ENCODE data around the gene PHF11.
A peak's percentile ranks its signal among the peaks of the same experiment; 100 is the strongest.
"Not testable (repeated sequence)": the region's sequence is repeated elsewhere in the genome, so short reads cannot be mapped to it uniquely, and the experiment has no call there.

Gene PHF11

DNA sequence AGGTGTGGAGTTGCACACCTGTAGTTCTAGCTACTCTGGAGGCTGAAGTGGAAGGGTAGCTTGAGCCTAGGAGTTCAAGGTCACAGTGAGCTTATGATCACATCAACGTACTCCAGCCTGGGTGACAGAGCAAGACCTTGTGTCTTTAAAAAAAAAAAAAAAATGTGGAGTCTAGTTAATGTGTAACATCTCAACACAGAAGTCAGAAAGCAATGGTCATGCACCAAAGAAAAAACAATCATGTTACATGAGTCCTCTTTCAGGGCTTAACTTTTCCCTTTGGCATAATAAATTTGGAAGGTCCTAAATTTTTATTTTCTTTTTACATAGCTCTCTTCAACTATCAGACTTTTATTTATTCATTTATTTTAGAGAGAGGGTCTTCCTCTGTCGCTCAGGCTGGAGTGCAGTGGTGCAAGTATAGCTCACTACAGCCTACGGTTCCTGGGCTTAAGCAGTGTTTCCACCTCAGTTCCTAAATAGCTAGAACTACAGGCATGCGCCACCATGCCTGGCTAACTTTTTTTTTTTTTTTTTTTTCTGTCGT lies 29.4 kb upstream of the PHF11 start:
- DNase-seq (no peak), ATAC-seq (no peak)
- Mint-ChIP-seq H3K9me3 (peaks cover 8% of the 10 kb centered on the region), H3K27me3 (no peaks in the 10 kb centered on the region), H3K4me3 (no peak overlapping the region), H3K27ac (no peak overlapping the region), H3K36me3 (ENCODE audit: low read depth) (peaks cover 53% of the 10 kb centered on the region), H3K4me1 (no peaks in the 10 kb centered on the region)

DNA sequence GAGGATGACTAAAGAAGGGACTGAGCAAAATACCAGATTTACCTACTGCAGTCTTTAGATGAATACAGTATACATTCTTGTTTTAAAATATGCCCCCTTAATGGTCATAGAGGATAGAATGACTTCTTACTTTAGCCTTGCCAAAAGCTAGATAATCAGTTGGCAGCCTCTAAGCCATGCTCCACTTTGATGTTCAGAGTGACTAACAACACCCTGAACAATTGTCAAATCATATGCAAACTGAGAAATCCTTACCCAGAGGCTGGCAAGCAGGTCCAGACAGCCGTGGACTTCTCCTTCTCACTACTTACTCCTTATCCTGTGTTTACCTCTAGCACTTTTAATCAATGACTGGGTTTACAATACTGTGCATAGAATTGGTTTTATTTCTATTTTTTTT lies 23.6 kb upstream of the PHF11 start:
- ATAC-seq (no peak), DNase-seq (no peak)
- H3K9me3 Mint-ChIP-seq: no peaks in the 10 kb centered on the region
- H3K36me3 Mint-ChIP-seq (ENCODE audit: low read depth): peaks cover 40% of the 10 kb centered on the region
- H3K4me3 Mint-ChIP-seq: no peak overlapping the region
- no peaks in the 10 kb centered on the region for H3K27me3 Mint-ChIP-seq
- H3K27ac Mint-ChIP-seq: no peak overlapping the region
- no peaks in the 10 kb centered on the region for H3K4me1 Mint-ChIP-seq

DNA sequence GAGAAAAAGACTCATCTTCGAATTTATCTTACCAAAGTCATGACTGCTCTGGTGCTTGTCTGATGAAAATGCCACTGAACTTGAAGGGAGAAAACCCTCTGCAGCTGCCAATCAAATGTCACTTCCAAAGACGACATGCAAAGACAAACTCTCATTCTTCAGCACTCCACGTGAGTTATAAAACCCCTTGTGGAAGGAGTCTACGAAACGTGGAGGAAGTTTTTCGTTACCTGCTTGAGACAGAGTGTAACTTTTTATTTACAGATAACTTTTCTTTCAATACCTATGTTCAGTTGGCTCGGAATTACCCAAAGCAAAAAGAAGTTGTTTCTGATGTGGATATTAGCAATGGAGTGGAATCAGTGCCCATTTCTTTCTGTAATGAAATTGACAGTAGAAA lies 19.2 kb upstream of the PHF11 start:
- H3K27me3 Mint-ChIP-seq: no peaks in the 10 kb centered on the region
- no peaks in the 10 kb centered on the region for H3K9me3 Mint-ChIP-seq
- no peak overlapping the region for H3K4me3 Mint-ChIP-seq
- peaks cover 30% of the 10 kb centered on the region for H3K36me3 Mint-ChIP-seq (ENCODE audit: low read depth)
- DNase-seq: no peak
- no peak for ATAC-seq
- no peak overlapping the region for H3K27ac Mint-ChIP-seq
- no peaks in the 10 kb centered on the region for H3K4me1 Mint-ChIP-seq

DNA sequence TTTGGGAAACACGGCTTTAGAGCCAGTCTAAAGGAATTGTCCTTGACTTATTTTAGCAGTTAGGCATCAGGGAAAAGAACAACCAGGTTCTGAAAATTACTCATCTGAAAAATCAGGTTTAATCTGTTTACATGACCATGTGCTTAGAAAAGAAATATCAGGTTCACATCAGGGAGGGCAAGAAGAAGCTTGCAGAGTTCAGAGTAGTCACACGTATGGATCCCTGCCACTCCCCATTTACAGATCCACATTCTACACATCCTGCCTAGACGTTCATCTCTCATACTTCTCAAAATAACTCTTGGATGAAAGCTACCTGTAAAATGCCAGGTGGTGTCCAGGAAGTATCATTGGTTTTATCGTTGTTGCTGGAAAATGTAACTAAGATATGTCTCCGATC lies 14.0 kb upstream of the PHF11 start:
- ATAC-seq (no peak), DNase-seq (no peak)
- H3K27me3 Mint-ChIP-seq: no peaks in the 10 kb centered on the region
- no peaks in the 10 kb centered on the region for H3K4me1 Mint-ChIP-seq
- H3K27ac Mint-ChIP-seq: no peak overlapping the region
- H3K4me3 Mint-ChIP-seq: no peak overlapping the region
- H3K36me3 Mint-ChIP-seq (ENCODE audit: low read depth): peaks cover 28% of the 10 kb centered on the region
- H3K9me3 Mint-ChIP-seq: no peaks in the 10 kb centered on the region

DNA sequence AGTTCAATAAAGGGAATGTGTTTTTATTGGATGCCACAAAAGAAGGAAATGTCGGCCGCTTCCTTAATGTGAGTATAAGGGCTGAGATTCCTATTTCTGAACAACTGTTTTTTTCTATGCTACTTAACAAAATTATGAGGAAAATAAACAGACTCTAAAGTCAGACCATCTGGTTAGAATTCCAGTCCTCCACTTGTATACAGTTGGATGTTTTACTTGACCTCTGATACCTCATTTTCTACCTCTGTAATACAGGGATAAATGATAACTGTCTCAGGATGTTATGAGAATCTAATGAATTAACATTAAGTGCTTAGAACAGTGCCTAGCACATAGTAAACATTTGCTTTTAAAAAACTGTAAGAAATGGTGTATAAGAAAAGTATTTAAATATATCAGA lies 7.2 kb upstream of the PHF11 start:
- ATAC-seq: no peak
- Mint-ChIP-seq H3K4me3 (no peak overlapping the region), H3K27ac (no peak overlapping the region), H3K4me1 (no peaks in the 10 kb centered on the region), H3K9me3 (no peaks in the 10 kb centered on the region), H3K36me3 (ENCODE audit: low read depth) (peaks cover 13% of the 10 kb centered on the region), H3K27me3 (no peaks in the 10 kb centered on the region)
- DNase-seq: no peak

DNA sequence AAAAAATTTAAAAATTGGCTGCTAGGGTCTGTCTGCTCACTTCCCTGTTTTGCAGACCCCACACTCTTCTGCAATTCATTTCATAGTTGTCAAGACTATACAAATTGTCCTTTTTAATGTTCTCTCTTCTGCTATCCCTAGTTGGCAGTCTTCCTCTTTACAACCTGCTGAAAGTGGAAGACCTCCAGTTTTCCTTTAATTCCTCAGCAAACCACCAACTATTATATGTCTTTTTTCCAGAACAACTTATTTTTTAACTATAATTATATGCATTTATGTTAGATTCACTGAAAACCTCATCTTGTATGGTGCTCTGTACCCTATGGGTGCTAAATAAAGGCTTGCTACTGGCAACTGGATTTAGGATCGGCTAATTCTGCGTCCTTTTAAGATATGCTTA lies 1.1 kb upstream of the PHF11 start:
- Mint-ChIP-seq H3K4me3 (peak overlapping the region; percentile 89), H3K9me3 (no peaks in the 10 kb centered on the region), H3K27ac (peak overlapping the region; percentile 96), H3K36me3 (ENCODE audit: low read depth) (peaks cover 27% of the 10 kb centered on the region), H3K27me3 (no peaks in the 10 kb centered on the region), H3K4me1 (peaks cover 44% of the 10 kb centered on the region)
- DNase-seq (no peak), ATAC-seq (no peak)

DNA sequence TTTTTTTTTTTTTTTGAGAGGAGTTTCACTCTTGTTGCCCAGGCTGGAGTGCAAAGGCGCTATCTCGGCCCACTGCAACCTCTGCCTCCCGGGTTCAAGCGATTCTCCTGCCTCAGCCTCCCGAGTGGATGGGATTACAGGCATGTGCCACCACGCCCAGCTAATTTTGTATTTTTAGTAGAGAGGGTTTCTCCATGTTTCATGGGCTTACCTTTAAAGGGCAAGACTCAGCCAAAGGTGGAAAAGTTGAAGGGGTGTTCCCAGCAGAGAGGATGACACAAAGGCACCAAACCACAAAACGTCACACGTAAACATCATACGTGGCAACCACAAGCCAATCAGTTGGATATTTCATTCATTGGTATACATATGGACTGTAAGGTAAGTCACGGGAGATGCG lies 1.1 kb downstream of the PHF11 start:
- not testable (repeated sequence) for H3K9me3 Mint-ChIP-seq, H3K27me3 Mint-ChIP-seq
- Mint-ChIP-seq H3K36me3 (ENCODE audit: low read depth) (peaks cover 41% of the 10 kb centered on the region), H3K27ac (peak overlapping the region; percentile 98), H3K4me1 (peaks cover 55% of the 10 kb centered on the region), H3K4me3 (peak overlapping the region; percentile 93)
- DNase-seq: peak; percentile 63
- ATAC-seq: peak; percentile 16

DNA sequence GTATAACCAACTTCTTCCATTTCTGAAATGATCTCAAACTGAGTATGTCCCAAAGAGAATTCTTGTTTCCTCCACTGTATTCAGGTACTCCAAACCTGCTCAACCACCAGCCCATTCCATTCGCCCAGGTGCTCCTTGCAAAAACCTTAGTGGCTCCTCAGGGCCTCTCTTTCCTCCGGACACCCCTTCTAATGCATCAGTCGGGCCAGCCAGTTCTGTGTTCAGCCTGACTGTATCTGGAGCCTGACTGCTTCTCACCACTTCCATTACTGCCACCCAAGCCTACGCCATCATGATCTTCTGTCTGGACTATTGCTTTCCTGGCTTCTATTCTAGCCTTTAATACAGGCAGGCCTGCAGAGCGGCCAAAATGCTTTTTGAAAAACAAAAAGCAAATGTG lies 1.5 kb downstream of the PHF11 start:
- H3K36me3 Mint-ChIP-seq (ENCODE audit: low read depth): peaks cover 39% of the 10 kb centered on the region
- no peak for ATAC-seq
- H3K4me3 Mint-ChIP-seq: peak overlapping the region; percentile 93
- no peaks in the 10 kb centered on the region for H3K9me3 Mint-ChIP-seq
- no peak for DNase-seq
- peak overlapping the region; percentile 98 for H3K27ac Mint-ChIP-seq
- H3K27me3 Mint-ChIP-seq: no peaks in the 10 kb centered on the region
- H3K4me1 Mint-ChIP-seq: peaks cover 55% of the 10 kb centered on the region

DNA sequence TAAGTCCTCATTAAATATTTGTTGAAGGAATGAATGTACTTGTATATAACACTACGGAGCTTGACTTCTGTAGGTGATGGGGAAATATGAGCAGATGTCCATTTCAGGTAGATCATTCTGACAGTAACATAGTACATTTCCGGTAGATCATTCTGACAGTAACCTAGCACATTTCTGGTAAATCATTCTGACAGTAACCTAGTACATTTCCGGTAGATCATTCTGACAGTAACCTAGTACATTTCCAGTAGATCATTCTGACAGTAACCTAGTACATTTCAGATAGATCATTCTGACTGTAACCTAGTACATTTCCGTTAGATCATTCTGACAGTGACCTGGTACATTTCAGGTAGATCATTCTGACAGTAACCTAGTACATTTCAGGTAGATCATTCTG lies 2.5 kb downstream of the PHF11 start:
- H3K27me3 Mint-ChIP-seq: no peaks in the 10 kb centered on the region
- no peaks in the 10 kb centered on the region for H3K9me3 Mint-ChIP-seq
- H3K36me3 Mint-ChIP-seq (ENCODE audit: low read depth): peaks cover 45% of the 10 kb centered on the region
- H3K4me1 Mint-ChIP-seq: peaks cover 58% of the 10 kb centered on the region
- no peak for ATAC-seq
- no peak for DNase-seq
- peak overlapping the region; percentile 70 for H3K27ac Mint-ChIP-seq
- H3K4me3 Mint-ChIP-seq: no peak overlapping the region

DNA sequence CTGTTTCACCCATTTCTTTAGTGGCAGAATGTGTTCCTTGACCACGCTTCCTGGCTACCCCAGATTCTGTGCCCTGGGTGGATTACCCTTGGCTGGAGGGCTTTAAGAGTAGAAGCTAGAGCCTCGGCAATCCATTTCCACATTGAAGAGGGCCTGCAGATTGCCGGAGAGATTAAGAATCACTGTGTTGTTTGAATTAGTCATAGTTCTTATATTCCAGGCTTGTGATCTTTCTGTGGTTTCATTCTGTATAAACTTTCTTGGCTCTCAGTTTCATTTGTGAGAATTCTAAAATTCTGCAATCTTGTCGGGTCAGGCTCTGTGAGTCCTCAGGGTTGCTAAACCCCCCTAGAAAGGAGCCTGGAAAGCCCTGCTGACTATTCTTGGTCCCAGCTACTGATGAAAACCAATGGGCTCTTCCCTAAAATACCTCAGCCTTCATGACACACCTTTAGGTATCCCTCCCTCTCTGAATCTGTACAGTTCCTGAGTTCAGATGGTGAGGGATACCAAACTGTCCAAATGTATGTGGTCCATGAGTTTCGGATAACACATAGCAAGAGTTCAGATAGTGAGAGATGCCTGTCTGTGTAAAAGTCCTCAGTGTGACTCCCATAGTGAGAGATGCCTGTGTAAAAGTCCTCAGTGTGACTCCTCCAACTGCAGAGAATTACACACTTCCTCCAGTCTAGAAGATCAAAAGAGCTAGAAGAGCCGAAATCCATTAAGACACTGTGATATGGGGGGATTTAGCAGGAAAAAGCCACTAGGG lies 4.3 kb downstream of the PHF11 start:
- no peak for ATAC-seq
- peaks cover 53% of the 10 kb centered on the region for H3K36me3 Mint-ChIP-seq (ENCODE audit: low read depth)
- no peaks in the 10 kb centered on the region for H3K27me3 Mint-ChIP-seq
- H3K4me1 Mint-ChIP-seq: peaks cover 54% of the 10 kb centered on the region
- H3K4me3 Mint-ChIP-seq: no peak overlapping the region
- H3K27ac Mint-ChIP-seq: peak overlapping the region; percentile 36
- no peaks in the 10 kb centered on the region for H3K9me3 Mint-ChIP-seq
- DNase-seq: no peak

DNA sequence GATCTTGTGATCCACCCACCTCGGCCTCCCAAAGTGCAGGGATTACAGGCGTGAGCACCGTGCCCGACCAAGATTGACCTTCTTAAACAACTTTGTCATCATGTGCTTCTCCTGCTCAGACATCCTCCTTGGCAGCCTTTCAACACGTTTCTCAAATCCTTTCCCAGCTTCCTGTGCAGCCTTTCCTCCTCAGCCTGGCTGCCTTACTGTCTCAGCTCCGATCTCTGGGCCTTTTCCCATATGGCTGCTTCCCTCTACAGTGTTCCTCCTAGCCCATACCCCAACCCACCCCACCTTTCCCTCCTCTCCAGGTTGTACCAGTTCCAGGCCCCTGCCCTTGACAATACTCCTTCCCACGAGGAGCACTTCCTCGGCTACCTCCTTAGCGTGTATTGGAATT lies 7.2 kb downstream of the PHF11 start:
- Mint-ChIP-seq H3K36me3 (ENCODE audit: low read depth) (peaks cover 52% of the 10 kb centered on the region), H3K27me3 (no peaks in the 10 kb centered on the region), H3K9me3 (no peaks in the 10 kb centered on the region), H3K27ac (no peak overlapping the region), H3K4me3 (no peak overlapping the region), H3K4me1 (peaks cover 38% of the 10 kb centered on the region)
- no peak for ATAC-seq
- no peak for DNase-seq

DNA sequence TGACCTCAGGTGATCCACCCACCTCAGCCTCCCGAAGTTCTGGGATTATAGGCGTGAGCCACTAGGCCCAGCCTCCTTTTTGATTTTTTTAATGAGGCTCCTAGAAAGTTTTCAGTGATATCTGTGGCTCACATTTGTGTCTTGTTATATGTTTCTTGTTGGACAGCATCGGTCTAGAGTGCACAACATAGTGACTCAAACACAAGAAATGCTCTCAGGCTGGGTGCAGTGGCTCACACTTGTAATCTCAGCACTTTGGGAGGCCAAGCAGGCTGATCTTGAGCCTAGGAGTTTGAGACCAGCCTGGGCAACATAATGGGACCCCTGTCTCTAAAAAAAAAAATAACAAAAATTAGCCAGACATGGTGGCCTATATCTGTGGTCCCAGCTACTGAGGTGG lies 8.2 kb downstream of the PHF11 start:
- Mint-ChIP-seq H3K27me3 (no peaks in the 10 kb centered on the region), H3K4me1 (peaks cover 29% of the 10 kb centered on the region), H3K9me3 (no peaks in the 10 kb centered on the region), H3K27ac (no peak overlapping the region), H3K4me3 (no peak overlapping the region), H3K36me3 (ENCODE audit: low read depth) (peaks cover 46% of the 10 kb centered on the region)
- no peak for DNase-seq
- no peak for ATAC-seq

DNA sequence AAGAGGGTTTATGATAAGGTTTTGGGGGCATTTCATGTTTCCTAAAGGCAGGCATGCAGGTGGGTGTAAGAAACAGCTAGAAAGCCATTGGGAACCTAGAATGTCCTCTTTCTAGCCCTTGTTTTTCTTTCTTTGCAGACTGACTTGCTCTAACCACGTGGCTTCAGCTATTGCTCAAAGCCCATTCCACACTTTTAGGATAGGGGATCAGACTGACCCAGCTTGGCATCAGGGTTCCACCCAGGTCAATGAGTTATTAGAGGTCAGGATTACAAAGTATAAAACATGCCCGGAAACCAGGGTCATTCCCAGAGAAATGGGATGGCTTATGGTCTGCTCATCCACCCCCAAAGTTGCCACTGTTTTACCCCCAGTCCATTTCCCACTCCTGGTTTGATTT lies 16.8 kb downstream of the PHF11 start:
- H3K4me3 Mint-ChIP-seq: no peak overlapping the region
- H3K27ac Mint-ChIP-seq: no peak overlapping the region
- no peak for DNase-seq
- peaks cover 3% of the 10 kb centered on the region for H3K4me1 Mint-ChIP-seq
- peaks cover 39% of the 10 kb centered on the region for H3K36me3 Mint-ChIP-seq (ENCODE audit: low read depth)
- ATAC-seq: no peak
- H3K27me3 Mint-ChIP-seq: no peaks in the 10 kb centered on the region
- no peaks in the 10 kb centered on the region for H3K9me3 Mint-ChIP-seq

DNA sequence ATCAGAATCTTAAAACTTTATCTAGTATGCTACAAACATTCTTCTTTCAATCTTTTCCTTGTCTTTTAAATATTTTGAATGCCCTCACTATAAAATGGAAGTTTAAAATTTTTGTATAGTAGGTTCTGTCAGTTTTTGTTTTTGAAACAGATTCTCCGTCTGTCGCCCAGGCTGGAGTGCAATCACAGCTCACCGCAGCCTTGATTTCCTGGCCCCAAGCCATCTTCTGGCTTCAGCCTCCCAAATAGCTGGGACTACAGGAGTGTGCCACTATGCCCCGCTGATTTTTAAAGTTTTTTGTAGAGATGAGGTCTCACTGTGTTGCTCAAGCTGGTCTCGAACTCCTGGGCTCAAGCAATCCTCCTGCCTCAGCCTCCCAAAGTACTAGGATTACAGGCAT lies 20.7 kb downstream of the PHF11 start:
- Mint-ChIP-seq H3K9me3 (no peaks in the 10 kb centered on the region), H3K4me1 (no peaks in the 10 kb centered on the region), H3K36me3 (ENCODE audit: low read depth) (peaks cover 40% of the 10 kb centered on the region), H3K4me3 (no peak overlapping the region), H3K27ac (no peak overlapping the region), H3K27me3 (no peaks in the 10 kb centered on the region)
- DNase-seq (no peak), ATAC-seq (no peak)

DNA sequence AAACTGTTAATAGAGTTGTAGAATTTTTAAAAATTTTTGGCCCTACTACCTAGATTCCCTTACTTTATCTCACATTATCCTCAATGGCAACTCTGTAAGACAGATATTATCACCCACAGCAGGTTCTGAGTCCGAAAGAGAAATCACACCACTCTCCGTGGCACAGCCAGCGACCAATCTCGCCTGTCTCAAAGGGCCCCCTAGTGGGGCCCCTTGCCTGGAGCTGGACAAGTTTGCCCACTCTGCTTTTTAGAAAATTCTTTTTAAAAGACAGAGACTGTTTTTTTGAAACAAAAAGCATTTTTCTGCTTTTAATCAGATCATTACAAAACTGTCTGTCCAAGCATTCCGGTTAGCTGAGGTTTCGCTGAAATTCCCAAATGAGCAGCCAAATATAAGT lies 21.7 kb downstream of the PHF11 start:
- Mint-ChIP-seq H3K9me3 (no peaks in the 10 kb centered on the region), H3K27ac (no peak overlapping the region), H3K36me3 (ENCODE audit: low read depth) (peaks cover 31% of the 10 kb centered on the region), H3K27me3 (no peaks in the 10 kb centered on the region), H3K4me3 (no peak overlapping the region), H3K4me1 (no peaks in the 10 kb centered on the region)
- DNase-seq (no peak), ATAC-seq (no peak)

DNA sequence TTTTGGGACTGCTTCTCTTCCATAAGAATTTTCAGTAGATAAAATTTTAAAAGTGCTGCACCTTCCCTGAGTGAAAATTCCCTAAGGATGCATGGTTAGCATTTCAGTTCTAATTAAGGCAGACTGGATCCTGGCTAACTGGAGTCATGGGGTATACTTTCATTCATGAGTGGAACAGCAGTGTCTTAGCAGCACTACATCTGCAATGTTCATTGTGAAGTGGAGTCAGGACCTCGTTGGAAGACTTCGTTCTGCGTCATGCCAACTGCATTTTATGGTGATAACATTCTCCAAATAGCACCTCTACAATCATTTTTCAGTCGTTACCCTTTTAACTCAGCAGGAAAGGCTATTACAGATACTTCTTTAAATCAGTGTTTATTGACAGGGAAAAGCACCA lies 25.5 kb downstream of the PHF11 start:
- H3K27ac Mint-ChIP-seq: no peak overlapping the region

More for the DNA sequence above, 25.5 kb downstream of the PHF11 start:
- no peaks in the 10 kb centered on the region for H3K9me3 Mint-ChIP-seq
- no peak overlapping the region for H3K4me3 Mint-ChIP-seq
- no peak for ATAC-seq
- H3K27me3 Mint-ChIP-seq: no peaks in the 10 kb centered on the region
- no peaks in the 10 kb centered on the region for H3K4me1 Mint-ChIP-seq
- no peak for DNase-seq
- H3K36me3 Mint-ChIP-seq (ENCODE audit: low read depth): peaks cover 30% of the 10 kb centered on the region

Measured in activated naive CD8-positive, alpha-beta T cell treated with anti-CD3 and anti-CD28 coated beads, Interleukin-2, amount 50 U/mL, for 24 hours (primary cell).